SK-N-SH (cell line): ENCODE measurements around the gene CETP. TPM values are rescaled to one million over a fixed set of nuclear protein-coding genes. Genes with fewer than 3 reads are reported as not detected.
A peak's percentile ranks its signal among the peaks of the same experiment; 100 is the strongest.

Source experiments
- CTCF ChIA-PET: fragments of 300-600, 350-600 bp; formaldehyde crosslinking; extraction: SDS; loops from one replicate; lab custom pipeline; 2021; lab: Yijun Ruan, JAX
- POLR2A ChIA-PET: fragments of 350-600 bp; sonication (Branson Sonifier 250); formaldehyde crosslinking; extraction: SDS; loops from one replicate; lab custom pipeline; 2020; ENCODE audit warnings: antibody characterized with exemption, inconsistent platforms; lab: Yijun Ruan, JAX
- DNase-seq: peaks from one replicate; pipeline ENCODE4 v3.0.0; 2012
- H2AFZ ChIP-seq: fragments of 200-600 bp; sonication (generic); 2 replicates; pipeline ENCODE4 v1.8.1; 2016; ENCODE audit warnings: antibody characterized with exemption, mild to moderate bottlenecking, low read depth
- H3F3A ChIP-seq: fragments of 200-600 bp; sonication (generic); replicated peaks from 2 replicates; pipeline ENCODE3; 2016; ENCODE audit warnings: antibody characterized with exemption, mild to moderate bottlenecking; ENCODE audit not compliant: insufficient read depth
- H3K27ac ChIP-seq, 2 experiments: fragments of 200-500 bp in 1 of 2; fragments of 200-600 bp in 1 of 2; sonication (Bioruptor generic) in 1 of 2; sonication (generic), shearing (Covaris generic) in 1 of 2; 2 replicates each; pipeline versions ENCODE4 v1.5.1 to v1.6.1; 2014 to 2016; ENCODE audit warnings: low read depth in 2 of 2, inconsistent platforms in 1 of 2, low read length in 1 of 2, mild to moderate bottlenecking in 1 of 2, mixed read lengths in 1 of 2
- H3K27me3 ChIP-seq: fragments of 200-600 bp; sonication (generic), shearing (Covaris generic); 2 replicates; pipeline ENCODE4 v1.6.1; 2016; ENCODE audit warnings: mixed run types; ENCODE audit not compliant: insufficient read depth
- H3K36me3 ChIP-seq, 2 experiments: fragments of 200-500 bp in 1 of 2; fragments of 200-600 bp in 1 of 2; sonication (Bioruptor generic) in 1 of 2; sonication (generic) in 1 of 2; replicated peaks in 1 of 2; 2 replicates each; pipeline versions ENCODE3 to v1.5.1; 2014 to 2016; ENCODE audit warnings: low read length in 1 of 2, mild to moderate bottlenecking in 1 of 2; ENCODE audit not compliant: insufficient read depth in 2 of 2, control insufficient read depth in 1 of 2
- H3K4me1 ChIP-seq, 2 experiments: fragments of 200-500 bp in 1 of 2; fragments of 200-600 bp in 1 of 2; sonication (Bioruptor generic) in 1 of 2; sonication (generic), shearing (Covaris generic) in 1 of 2; 2 replicates each; pipeline versions ENCODE4 v1.5.1 to v1.6.1; 2014 to 2016; ENCODE audit warnings: low read depth in 1 of 2, low read length in 1 of 2, mixed run types in 1 of 2; ENCODE audit not compliant: insufficient read depth in 2 of 2, control insufficient read depth in 1 of 2
- H3K4me2 ChIP-seq: fragments of 200-600 bp; sonication (generic), shearing (Covaris generic); 2 replicates; pipeline ENCODE4 v1.6.1; 2017; ENCODE audit warnings: mixed run types
- H3K4me3 ChIP-seq, 2 experiments: fragments of 200-500 bp in 1 of 2; fragments of 200-600 bp in 1 of 2; sonication (Bioruptor generic) in 1 of 2; sonication (generic), shearing (Covaris generic) in 1 of 2; 2 replicates each; pipeline versions ENCODE4 v1.5.1 to v1.8.1; 2014 to 2016; ENCODE audit warnings: low read depth in 2 of 2, inconsistent platforms in 1 of 2, low read length in 1 of 2, mild to moderate bottlenecking in 1 of 2, mixed read lengths in 1 of 2, moderate library complexity in 1 of 2
- H3K79me2 ChIP-seq: fragments of 200-600 bp; sonication (generic); 2 replicates; pipeline ENCODE4 v1.8.1; 2017; ENCODE audit warnings: mild to moderate bottlenecking; ENCODE audit not compliant: insufficient read depth
- H3K9ac ChIP-seq: fragments of 200-600 bp; sonication (generic); 2 replicates; pipeline ENCODE4 v1.6.1; 2017; ENCODE audit warnings: mixed run types
- H3K9me2 ChIP-seq: fragments of 200-600 bp; sonication (generic); 2 replicates; pipeline ENCODE4 v1.6.1; 2017; ENCODE audit warnings: mixed run types
- H3K9me3 ChIP-seq: fragments of 200-600 bp; sonication (generic); 2 replicates; pipeline ENCODE4 v1.6.1; 2017; ENCODE audit warnings: mixed run types, mild to moderate bottlenecking, moderate library complexity
- H4K20me1 ChIP-seq: fragments of 200-600 bp; sonication (generic); 2 replicates; pipeline ENCODE4 v1.6.1; 2017; ENCODE audit warnings: mild to moderate bottlenecking, mixed run types; ENCODE audit not compliant: insufficient read depth
- CHD2 ChIP-seq: fragments of 150-350 bp; IDR thresholded peaks from 2 replicates; pipeline ENCODE4 v1.6.1; 2018; ENCODE audit warnings: low read length; ENCODE audit not compliant: partially characterized antibody
- ELF1 ChIP-seq: IDR thresholded peaks from 2 replicates; pipeline ENCODE4 v1.4.0; 2012
- EP300 ChIP-seq, 2 experiments: IDR thresholded peaks; 2 replicates each; pipeline versions ENCODE4 v1.4.0 to v1.6.1; 2012; ENCODE audit warnings: borderline replicate concordance in 1 of 2, low read depth in 1 of 2, low read length in 1 of 2
- GABPA ChIP-seq: IDR thresholded peaks from 2 replicates; pipeline ENCODE4 v1.4.0; 2012; ENCODE audit warnings: low read depth, mild to moderate bottlenecking
- JUND ChIP-seq: IDR thresholded peaks from 2 replicates; pipeline ENCODE4 v1.4.0; 2012
- MEF2A ChIP-seq: IDR thresholded peaks from 2 replicates; pipeline ENCODE4 v1.4.0; 2012; ENCODE audit warnings: low read depth, borderline replicate concordance
- MXI1 ChIP-seq: IDR thresholded peaks from 2 replicates; pipeline ENCODE4 v1.6.1; 2012; ENCODE audit warnings: mild to moderate bottlenecking, low read depth, low read length, improper control_type of control experiment
- NFIC ChIP-seq: IDR thresholded peaks from 2 replicates; pipeline ENCODE4 v1.4.0; 2012; ENCODE audit warnings: borderline replicate concordance
- NRF1 ChIP-seq: IDR thresholded peaks from 2 replicates; pipeline ENCODE4 v1.6.1; 2012; ENCODE audit warnings: low read depth, mild to moderate bottlenecking, low read length
- RAD21 ChIP-seq: IDR thresholded peaks from 2 replicates; pipeline ENCODE4 v1.6.1; 2012; ENCODE audit warnings: mild to moderate bottlenecking, low read length
- RCOR1 ChIP-seq: fragments of 150-350 bp; IDR thresholded peaks from 2 replicates; pipeline ENCODE4 v1.6.1; 2017; ENCODE audit warnings: antibody characterized with exemption, low read length
- RFX5 ChIP-seq: IDR thresholded peaks from 2 replicates; pipeline ENCODE4 v1.6.1; 2012; ENCODE audit warnings: mild to moderate bottlenecking, improper control_type of control experiment, low read length
- RXRA ChIP-seq: IDR thresholded peaks from 2 replicates; pipeline ENCODE4 v1.4.0; 2012; ENCODE audit warnings: low read depth, mild to moderate bottlenecking, borderline replicate concordance
- SIN3A ChIP-seq: IDR thresholded peaks from 2 replicates; pipeline ENCODE4 v1.6.1; 2012; ENCODE audit warnings: low read depth, mild to moderate bottlenecking, low read length, moderate library complexity, borderline replicate concordance
- SMC3 ChIP-seq: IDR thresholded peaks from 2 replicates; pipeline ENCODE4 v1.6.1; 2012; ENCODE audit warnings: low read depth, low read length, improper control_type of control experiment
- TAF1 ChIP-seq: IDR thresholded peaks from 2 replicates; pipeline ENCODE4 v1.6.1; 2012; ENCODE audit warnings: low read depth, mild to moderate bottlenecking, low read length, moderate library complexity, borderline replicate concordance
- TEAD4 ChIP-seq: IDR thresholded peaks from 2 replicates; pipeline ENCODE4 v1.4.0; 2012; ENCODE audit warnings: mild to moderate bottlenecking, borderline replicate concordance; ENCODE audit not compliant: insufficient read depth
- WGBS: methylation state at CpG from one replicate; pipeline ENCODE4 v1.1.6; 2017; ENCODE audit warnings: low lambda C conversion rate; 5-methylcytosine and 5-hydroxymethylcytosine counted together
- polyA plus RNA-seq, 3 experiments: library from polyadenylated mRNA; depleted of rRNA; stranded (reverse); fragments of >200 nt; gene quantifications; 2 replicates each; pipeline ENCODE4 v1.2.3, GENCODE V29; 2012
- TF ChIP-seq, protein P1 (sequence below): IDR thresholded peaks from 2 replicates; pipeline ENCODE4 v1.4.0; 2012; ENCODE audit warnings: low read depth, borderline replicate concordance
- TF ChIP-seq, protein P2 (sequence below): IDR thresholded peaks from 2 replicates; pipeline ENCODE4; 2012
- TF ChIP-seq, protein P3 (sequence below): IDR thresholded peaks from 2 replicates; pipeline ENCODE4 v1.4.0; 2012; ENCODE audit warnings: low read depth
- TF ChIP-seq, protein P4 (sequence below): fragments of 200-600 bp; sonication (generic); IDR thresholded peaks from 2 replicates; pipeline ENCODE4 v1.6.1; 2017; ENCODE audit warnings: antibody characterized with exemption, mild to moderate bottlenecking, moderate library complexity

The CETP gene
- polyA plus RNA-seq, 1 of the 3 experiments (the other 2 are of a cell fraction) = not detected

DNA sequence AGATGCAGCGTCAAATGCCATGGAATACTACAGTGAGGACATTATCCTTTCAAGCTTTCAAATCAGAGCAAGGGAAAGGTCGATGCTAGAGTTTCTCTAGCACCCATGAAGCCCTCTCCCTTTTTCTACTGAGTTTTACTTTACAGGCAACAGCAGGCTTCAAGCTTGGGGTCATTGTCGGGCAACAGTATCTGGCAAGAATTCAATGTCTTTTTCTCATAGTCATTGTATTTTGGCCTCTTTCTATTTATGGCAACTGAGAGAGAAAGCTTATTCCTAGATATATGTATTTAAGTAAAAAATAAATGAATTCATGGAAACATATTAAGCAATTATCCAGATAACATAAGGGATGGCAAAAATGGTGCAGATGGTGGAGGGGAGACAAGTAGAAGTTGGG is 364 bp upstream of the CETP start:
- TF ChIP-seq MXI1 (no peak), JUND (no peak), SMC3 (no peak)
- TF ChIP-seq, protein P1, sequence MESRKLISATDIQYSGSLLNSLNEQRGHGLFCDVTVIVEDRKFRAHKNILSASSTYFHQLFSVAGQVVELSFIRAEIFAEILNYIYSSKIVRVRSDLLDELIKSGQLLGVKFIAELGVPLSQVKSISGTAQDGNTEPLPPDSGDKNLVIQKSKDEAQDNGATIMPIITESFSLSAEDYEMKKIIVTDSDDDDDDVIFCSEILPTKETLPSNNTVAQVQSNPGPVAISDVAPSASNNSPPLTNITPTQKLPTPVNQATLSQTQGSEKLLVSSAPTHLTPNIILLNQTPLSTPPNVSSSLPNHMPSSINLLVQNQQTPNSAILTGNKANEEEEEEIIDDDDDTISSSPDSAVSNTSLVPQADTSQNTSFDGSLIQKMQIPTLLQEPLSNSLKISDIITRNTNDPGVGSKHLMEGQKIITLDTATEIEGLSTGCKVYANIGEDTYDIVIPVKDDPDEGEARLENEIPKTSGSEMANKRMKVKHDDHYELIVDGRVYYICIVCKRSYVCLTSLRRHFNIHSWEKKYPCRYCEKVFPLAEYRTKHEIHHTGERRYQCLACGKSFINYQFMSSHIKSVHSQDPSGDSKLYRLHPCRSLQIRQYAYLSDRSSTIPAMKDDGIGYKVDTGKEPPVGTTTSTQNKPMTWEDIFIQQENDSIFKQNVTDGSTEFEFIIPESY = no peak
- TF ChIP-seq, all 33 proteins: peak for 0
- DNase-seq = no peak
- Histone ChIP-seq H3K9me2 (no peaks in the 10 kb centered on the region), H3K79me2 (no peaks in the 10 kb centered on the region), H3K36me3 (no peaks in the 10 kb centered on the region), H3K9me3 (no peaks in the 10 kb centered on the region), H3K4me2 (no peak overlapping the region), H2AFZ (no peak overlapping the region), H3K4me3 (no peak overlapping the region), H3K27ac (no peak overlapping the region), H3K4me1 (peaks cover 0 to 12% of the 10 kb centered on the region in 2 experiments; a peak in 1 of 4 replicates), H4K20me1 (no peaks in the 10 kb centered on the region), H3K27me3 (no peaks in the 10 kb centered on the region), H3F3A (no peaks in the 10 kb centered on the region), H3K9ac (no peak overlapping the region)
- ChIA-PET CTCF (interaction anchor here (0.9 to 5.5 kb wide), 2 partner anchors 9 to 10 kb away, joined by 3 to 35 read pairs; no protein-coding TSS in a partner anchor), POLR2A (no interaction called here)
- 61% methylated on average over 3 of the region's 3 CpGs for WGBS

DNA sequence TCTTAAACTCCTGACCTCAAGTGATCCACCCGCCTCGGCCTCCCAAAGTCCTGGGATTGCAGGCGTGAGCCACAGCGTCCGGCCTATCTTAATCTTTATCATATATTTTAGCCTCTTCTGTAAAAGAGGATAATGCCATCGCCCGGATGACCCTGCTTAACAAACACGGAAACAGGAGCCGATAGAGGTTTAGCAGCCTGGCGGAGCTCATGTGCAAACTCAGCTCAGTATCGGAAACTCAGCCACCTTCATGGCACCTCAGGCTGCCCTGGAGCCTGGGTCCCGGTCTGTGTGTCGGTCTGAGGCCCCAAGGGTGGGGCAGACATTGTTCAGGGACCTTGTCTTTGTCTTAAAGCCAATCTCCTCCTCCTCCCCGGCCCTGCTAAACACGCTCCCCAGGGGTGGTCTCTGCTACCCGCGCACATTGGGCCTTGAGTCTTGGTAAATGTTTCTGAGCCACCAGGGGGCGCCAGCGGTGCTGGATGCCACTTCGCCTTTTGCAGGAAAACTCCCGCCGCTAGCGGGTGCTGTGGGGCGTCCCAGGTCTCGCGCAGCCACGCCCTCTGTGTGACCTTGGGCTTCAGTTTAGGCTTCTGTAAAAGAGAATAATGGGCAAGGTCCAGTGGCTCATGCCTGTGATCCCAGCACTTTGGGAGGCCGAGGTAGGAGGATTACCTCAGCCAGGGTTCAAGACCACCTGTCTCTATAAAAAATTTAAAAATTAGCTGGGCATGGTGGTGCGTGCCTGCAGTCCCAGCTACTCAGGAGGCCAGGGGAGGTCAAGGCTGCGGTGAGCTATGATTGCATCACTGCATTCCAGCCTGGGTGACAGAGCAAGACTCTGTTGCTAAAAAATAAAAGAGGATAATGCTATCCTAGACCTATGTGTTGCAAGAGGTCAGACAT is 2.7 kb downstream of the CETP start:
- peaks cover 0 to 12% of the 10 kb centered on the region in 2 experiments; a peak in 1 of 4 replicates for H3K4me1 ChIP-seq
- no peaks in the 10 kb centered on the region for H3K79me2 ChIP-seq
- H2AFZ ChIP-seq = no peak overlapping the region
- DNase-seq = peak; percentile 79
- H3K9me2 ChIP-seq = no peaks in the 10 kb centered on the region
- H3K9ac ChIP-seq = no peak overlapping the region
- no peaks in the 10 kb centered on the region for H3K9me3 ChIP-seq
- no peak overlapping the region for H3K27ac ChIP-seq
- CTCF ChIA-PET = interaction anchor here (0.5 to 5.5 kb wide), 31 partner anchors 9 to 342 kb away, joined by 3 to 35 read pairs (median 4); partner anchors contain the start of genes CPNE2 and NLRC5
- POLR2A ChIA-PET = no interaction called here
- H3F3A ChIP-seq = no peaks in the 10 kb centered on the region
- WGBS = 68% methylated on average over 29 of the region's 30 CpGs
- H3K36me3 ChIP-seq = no peaks in the 10 kb centered on the region
- H3K27me3 ChIP-seq = no peaks in the 10 kb centered on the region
- H3K4me2 ChIP-seq = no peak overlapping the region
- no peaks in the 10 kb centered on the region for H4K20me1 ChIP-seq
- H3K4me3 ChIP-seq = peak overlapping the region in 1 of 2 experiments; percentile 42; a peak in 1 of 4 replicates
- TF ChIP-seq, protein P2, sequence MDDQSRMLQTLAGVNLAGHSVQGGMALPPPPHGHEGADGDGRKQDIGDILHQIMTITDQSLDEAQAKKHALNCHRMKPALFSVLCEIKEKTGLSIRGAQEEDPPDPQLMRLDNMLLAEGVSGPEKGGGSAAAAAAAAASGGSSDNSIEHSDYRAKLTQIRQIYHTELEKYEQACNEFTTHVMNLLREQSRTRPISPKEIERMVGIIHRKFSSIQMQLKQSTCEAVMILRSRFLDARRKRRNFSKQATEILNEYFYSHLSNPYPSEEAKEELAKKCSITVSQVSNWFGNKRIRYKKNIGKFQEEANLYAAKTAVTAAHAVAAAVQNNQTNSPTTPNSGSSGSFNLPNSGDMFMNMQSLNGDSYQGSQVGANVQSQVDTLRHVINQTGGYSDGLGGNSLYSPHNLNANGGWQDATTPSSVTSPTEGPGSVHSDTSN = no peak
- TF ChIP-seq ELF1 = no peak
- TF ChIP-seq, protein P3, sequence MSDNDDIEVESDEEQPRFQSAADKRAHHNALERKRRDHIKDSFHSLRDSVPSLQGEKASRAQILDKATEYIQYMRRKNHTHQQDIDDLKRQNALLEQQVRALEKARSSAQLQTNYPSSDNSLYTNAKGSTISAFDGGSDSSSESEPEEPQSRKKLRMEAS = no peak
- no peak for TF ChIP-seq GABPA
- no peak for TF ChIP-seq MXI1
- no peak for TF ChIP-seq EP300 (IDR thresholded peaks at IDR 0.05; ENCODE audit: borderline replicate concordance in 1 of 2, low read depth in 1 of 2, low read length in 1 of 2)
- no peak for TF ChIP-seq TEAD4
- no peak for TF ChIP-seq SIN3A
- no peak for TF ChIP-seq RFX5
- peak; percentile 40 for TF ChIP-seq SMC3
- TF ChIP-seq, protein P4, sequence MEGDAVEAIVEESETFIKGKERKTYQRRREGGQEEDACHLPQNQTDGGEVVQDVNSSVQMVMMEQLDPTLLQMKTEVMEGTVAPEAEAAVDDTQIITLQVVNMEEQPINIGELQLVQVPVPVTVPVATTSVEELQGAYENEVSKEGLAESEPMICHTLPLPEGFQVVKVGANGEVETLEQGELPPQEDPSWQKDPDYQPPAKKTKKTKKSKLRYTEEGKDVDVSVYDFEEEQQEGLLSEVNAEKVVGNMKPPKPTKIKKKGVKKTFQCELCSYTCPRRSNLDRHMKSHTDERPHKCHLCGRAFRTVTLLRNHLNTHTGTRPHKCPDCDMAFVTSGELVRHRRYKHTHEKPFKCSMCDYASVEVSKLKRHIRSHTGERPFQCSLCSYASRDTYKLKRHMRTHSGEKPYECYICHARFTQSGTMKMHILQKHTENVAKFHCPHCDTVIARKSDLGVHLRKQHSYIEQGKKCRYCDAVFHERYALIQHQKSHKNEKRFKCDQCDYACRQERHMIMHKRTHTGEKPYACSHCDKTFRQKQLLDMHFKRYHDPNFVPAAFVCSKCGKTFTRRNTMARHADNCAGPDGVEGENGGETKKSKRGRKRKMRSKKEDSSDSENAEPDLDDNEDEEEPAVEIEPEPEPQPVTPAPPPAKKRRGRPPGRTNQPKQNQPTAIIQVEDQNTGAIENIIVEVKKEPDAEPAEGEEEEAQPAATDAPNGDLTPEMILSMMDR = peak; percentile 82
- TF ChIP-seq MEF2A = no peak
- no peak for TF ChIP-seq NFIC
- no peak for TF ChIP-seq RCOR1
- TF ChIP-seq CHD2 = no peak
- no peak for TF ChIP-seq RXRA
- peak; percentile 58 for TF ChIP-seq RAD21
- no peak for TF ChIP-seq NRF1
- TF ChIP-seq TAF1 = no peak
